ENCODE data around the gene CRABP1. TPM values are rescaled to one million over a fixed set of nuclear protein-coding genes. Genes with fewer than 3 reads are reported as not detected.

The CRABP1 gene
- total RNA-seq, 1 donor from 2014 or later, result 0.30 TPM

DNA sequence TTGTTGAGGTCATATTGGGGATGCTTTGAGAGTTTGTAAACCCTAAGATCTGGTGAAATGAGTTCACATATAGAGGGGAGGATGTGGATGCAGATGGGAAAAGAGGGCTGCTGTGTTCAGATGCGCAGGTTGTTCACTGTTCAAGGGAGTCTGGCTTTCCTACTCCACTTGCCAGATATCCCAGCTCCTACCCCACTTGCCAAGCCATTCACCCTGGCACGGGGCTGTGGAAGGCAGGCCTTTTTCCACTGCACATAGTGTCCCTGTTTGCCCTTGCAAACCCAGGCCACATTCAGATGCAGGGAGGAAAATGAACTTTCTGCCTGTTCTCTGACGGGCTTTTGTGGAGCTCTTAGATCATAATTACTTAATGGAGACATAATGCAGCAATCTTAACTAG, 29.0 kb downstream of the CRABP1 start:
- Histone ChIP-seq H3K4me2 (ENCODE audit: low read length) (no peak overlapping the region), H3K27me3 (ENCODE audit: insufficient read depth, low read length) (peaks cover 6% of the 10 kb centered on the region), H2AFZ (ENCODE audit: low read depth, low read length) (no peak overlapping the region), H3K4me3 (ENCODE audit: insufficient read depth, low read depth, low read length) (no peak overlapping the region), H3K27ac (ENCODE audit: low read depth, low read length) (no peak overlapping the region), H3K9me3 (ENCODE audit: insufficient read depth, low read depth, low read length) (no peaks in the 10 kb centered on the region), H4K20me1 (ENCODE audit: insufficient read depth, low read length) (no peaks in the 10 kb centered on the region), H3K36me3 (ENCODE audit: insufficient read depth, low read length) (no peaks in the 10 kb centered on the region), H3K79me2 (ENCODE audit: insufficient read depth, low read length) (no peaks in the 10 kb centered on the region), H3K9ac (ENCODE audit: low read length) (no peak overlapping the region), H3K4me1 (ENCODE audit: insufficient read depth, low read length) (no peaks in the 10 kb centered on the region)
- FAIRE-seq (no peak), DNase-seq (ENCODE audit: low read depth) (no peak)
- Mint-ChIP-seq H3K27ac (ENCODE audit: unreplicated experiment) (no peak overlapping the region), H3K9me3 (ENCODE audit: unreplicated experiment) (no peaks in the 10 kb centered on the region), H3K27me3 (ENCODE audit: low read depth, unreplicated experiment) (peaks cover 24% of the 10 kb centered on the region), H3K4me3 (ENCODE audit: unreplicated experiment) (no peak overlapping the region), H3K4me1 (ENCODE audit: low read depth, unreplicated experiment) (no peaks in the 10 kb centered on the region), H3K36me3 (ENCODE audit: low read depth, unreplicated experiment) (no peaks in the 10 kb centered on the region)
- TF ChIP-seq, protein P1, sequence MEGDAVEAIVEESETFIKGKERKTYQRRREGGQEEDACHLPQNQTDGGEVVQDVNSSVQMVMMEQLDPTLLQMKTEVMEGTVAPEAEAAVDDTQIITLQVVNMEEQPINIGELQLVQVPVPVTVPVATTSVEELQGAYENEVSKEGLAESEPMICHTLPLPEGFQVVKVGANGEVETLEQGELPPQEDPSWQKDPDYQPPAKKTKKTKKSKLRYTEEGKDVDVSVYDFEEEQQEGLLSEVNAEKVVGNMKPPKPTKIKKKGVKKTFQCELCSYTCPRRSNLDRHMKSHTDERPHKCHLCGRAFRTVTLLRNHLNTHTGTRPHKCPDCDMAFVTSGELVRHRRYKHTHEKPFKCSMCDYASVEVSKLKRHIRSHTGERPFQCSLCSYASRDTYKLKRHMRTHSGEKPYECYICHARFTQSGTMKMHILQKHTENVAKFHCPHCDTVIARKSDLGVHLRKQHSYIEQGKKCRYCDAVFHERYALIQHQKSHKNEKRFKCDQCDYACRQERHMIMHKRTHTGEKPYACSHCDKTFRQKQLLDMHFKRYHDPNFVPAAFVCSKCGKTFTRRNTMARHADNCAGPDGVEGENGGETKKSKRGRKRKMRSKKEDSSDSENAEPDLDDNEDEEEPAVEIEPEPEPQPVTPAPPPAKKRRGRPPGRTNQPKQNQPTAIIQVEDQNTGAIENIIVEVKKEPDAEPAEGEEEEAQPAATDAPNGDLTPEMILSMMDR (IDR thresholded peaks at IDR 0.05; ENCODE audit: insufficient read depth, low read depth, low read length), result no peak
- TF ChIP-seq EZH2 (IDR thresholded peaks at IDR 0.05; ENCODE audit: insufficient read depth, low read length), result no peak

DNA sequence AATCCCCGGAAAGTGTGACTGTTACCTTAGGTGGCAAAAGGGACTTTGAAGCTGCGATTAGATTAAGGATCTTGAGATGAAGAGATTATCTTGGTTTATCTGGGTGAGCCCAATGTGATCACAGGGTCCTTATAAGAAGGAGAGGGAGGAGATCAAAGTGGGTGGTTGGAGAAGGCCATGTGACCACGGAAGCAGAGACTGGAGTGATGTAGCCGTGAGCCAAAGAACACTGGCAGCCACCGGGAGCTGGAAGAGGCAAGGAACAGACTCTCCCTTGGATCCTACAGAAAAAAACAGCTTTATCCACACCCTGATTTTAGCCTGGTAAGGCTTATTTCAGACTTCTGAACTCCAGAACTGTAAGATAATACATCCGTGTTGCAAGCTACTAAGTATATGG, 29.9 kb downstream of the CRABP1 start:
- Histone ChIP-seq H2AFZ (ENCODE audit: low read depth, low read length) (no peak overlapping the region), H3K27me3 (ENCODE audit: insufficient read depth, low read length) (no peaks in the 10 kb centered on the region), H3K9ac (ENCODE audit: low read length) (no peak overlapping the region), H3K27ac (ENCODE audit: low read depth, low read length) (no peak overlapping the region), H4K20me1 (ENCODE audit: insufficient read depth, low read length) (no peaks in the 10 kb centered on the region), H3K36me3 (ENCODE audit: insufficient read depth, low read length) (no peaks in the 10 kb centered on the region), H3K4me2 (ENCODE audit: low read length) (no peak overlapping the region), H3K79me2 (ENCODE audit: insufficient read depth, low read length) (no peaks in the 10 kb centered on the region), H3K4me3 (ENCODE audit: insufficient read depth, low read depth, low read length) (no peak overlapping the region), H3K4me1 (ENCODE audit: insufficient read depth, low read length) (no peaks in the 10 kb centered on the region), H3K9me3 (ENCODE audit: insufficient read depth, low read depth, low read length) (no peaks in the 10 kb centered on the region)
- Mint-ChIP-seq H3K9me3 (ENCODE audit: unreplicated experiment) (no peaks in the 10 kb centered on the region), H3K36me3 (ENCODE audit: low read depth, unreplicated experiment) (no peaks in the 10 kb centered on the region), H3K4me1 (ENCODE audit: low read depth, unreplicated experiment) (no peaks in the 10 kb centered on the region), H3K27ac (ENCODE audit: unreplicated experiment) (no peak overlapping the region), H3K4me3 (ENCODE audit: unreplicated experiment) (no peak overlapping the region), H3K27me3 (ENCODE audit: low read depth, unreplicated experiment) (peaks cover 24% of the 10 kb centered on the region)
- no peak for FAIRE-seq
- no peak for TF ChIP-seq EZH2 (IDR thresholded peaks at IDR 0.05; ENCODE audit: insufficient read depth, low read length)
- TF ChIP-seq, protein P1 (IDR thresholded peaks at IDR 0.05; ENCODE audit: insufficient read depth, low read depth, low read length), result no peak
- DNase-seq (ENCODE audit: low read depth), result no peak

DNA sequence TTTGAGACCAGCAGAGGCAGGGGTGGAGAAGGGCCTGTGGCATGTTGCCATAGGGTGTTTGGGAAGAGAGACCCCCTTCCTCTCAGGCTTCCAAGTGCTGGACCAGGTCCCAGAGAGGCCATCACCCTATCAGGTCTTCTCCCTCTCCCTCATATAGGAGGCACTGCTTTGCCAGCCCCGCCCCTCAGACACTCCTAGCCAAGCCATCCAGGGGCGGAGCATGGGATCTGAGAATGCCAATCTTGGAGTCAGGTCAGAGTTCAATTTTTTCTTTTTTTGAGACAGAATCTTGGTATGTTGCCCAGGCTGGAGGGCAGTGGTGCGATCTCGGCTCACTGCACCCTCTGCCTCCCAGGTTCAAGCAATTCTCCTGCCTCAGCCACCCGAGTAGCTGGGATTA, 32.7 kb downstream of the CRABP1 start:
- H4K20me1 ChIP-seq (ENCODE audit: insufficient read depth, low read length), result no peaks in the 10 kb centered on the region
- Mint-ChIP-seq H3K4me1 (ENCODE audit: low read depth, unreplicated experiment) (no peaks in the 10 kb centered on the region), H3K9me3 (ENCODE audit: unreplicated experiment) (no peaks in the 10 kb centered on the region), H3K27me3 (ENCODE audit: low read depth, unreplicated experiment) (peaks cover 28% of the 10 kb centered on the region), H3K4me3 (ENCODE audit: unreplicated experiment) (no peak overlapping the region), H3K36me3 (ENCODE audit: low read depth, unreplicated experiment) (no peaks in the 10 kb centered on the region), H3K27ac (ENCODE audit: unreplicated experiment) (no peak overlapping the region)
- no peak overlapping the region for H2AFZ ChIP-seq (ENCODE audit: low read depth, low read length)
- H3K4me1 ChIP-seq (ENCODE audit: insufficient read depth, low read length), result no peaks in the 10 kb centered on the region
- H3K9ac ChIP-seq (ENCODE audit: low read length), result no peak overlapping the region
- H3K27ac ChIP-seq (ENCODE audit: low read depth, low read length), result no peak overlapping the region
- no peak overlapping the region for H3K4me3 ChIP-seq (ENCODE audit: insufficient read depth, low read depth, low read length)
- TF ChIP-seq EZH2 (IDR thresholded peaks at IDR 0.05; ENCODE audit: insufficient read depth, low read length), result no peak
- TF ChIP-seq, protein P1 (IDR thresholded peaks at IDR 0.05; ENCODE audit: insufficient read depth, low read depth, low read length), result no peak
- no peaks in the 10 kb centered on the region for H3K79me2 ChIP-seq (ENCODE audit: insufficient read depth, low read length)
- H3K9me3 ChIP-seq (ENCODE audit: insufficient read depth, low read depth, low read length), result no peaks in the 10 kb centered on the region
- H3K4me2 ChIP-seq (ENCODE audit: low read length), result no peak overlapping the region
- no peaks in the 10 kb centered on the region for H3K27me3 ChIP-seq (ENCODE audit: insufficient read depth, low read length)
- no peaks in the 10 kb centered on the region for H3K36me3 ChIP-seq (ENCODE audit: insufficient read depth, low read length)
- DNase-seq (ENCODE audit: low read depth) (no peak), FAIRE-seq (no peak)
